Neural cell (in vitro differentiated cells): ENCODE measurements around the gene CHMP4B. TPM values are rescaled to one million over a fixed set of nuclear protein-coding genes. Genes with fewer than 3 reads are reported as not detected.

ENCODE experiments used
- H2AFZ ChIP-seq: fragments of 200-600, 300-800 bp; sonication (generic), shearing (Covaris generic); 2 replicates; pipeline ENCODE4 v1.6.0; 2014; ENCODE audit warnings: low read depth, mild to moderate bottlenecking, antibody characterized with exemption, low read length, moderate library complexity
- H3F3A ChIP-seq: fragments of 200-600 bp; shearing (Covaris generic); 2 replicates; pipeline ENCODE4 v1.6.1; 2016; ENCODE audit warnings: mild to moderate bottlenecking, moderate library complexity, mixed read lengths, antibody characterized with exemption, low read length; ENCODE audit not compliant: insufficient read depth, poor library complexity, severe bottlenecking
- H3K27ac ChIP-seq: fragments of 200-600, 300-800 bp; sonication (generic), shearing (Covaris generic); 2 replicates; pipeline ENCODE4 v1.5.1; 2014; ENCODE audit warnings: mild to moderate bottlenecking, low read length, moderate library complexity
- H3K27me3 ChIP-seq: fragments of 300-800, 200-600 bp; sonication (generic), shearing (Covaris generic); 2 replicates; pipeline ENCODE4 v1.6.0; 2014; ENCODE audit warnings: mild to moderate bottlenecking, low read depth, low read length, moderate library complexity; ENCODE audit not compliant: insufficient read depth
- H3K36me3 ChIP-seq: fragments of 300-800, 200-600 bp; sonication (generic), shearing (Covaris generic); 2 replicates; pipeline ENCODE4 v1.5.1; 2014; ENCODE audit warnings: mild to moderate bottlenecking, antibody characterized with exemption, low read length, moderate library complexity; ENCODE audit not compliant: insufficient read depth
- H3K4me2 ChIP-seq: fragments of 300-800, 200-600 bp; sonication (generic), shearing (Covaris generic); 2 replicates; pipeline ENCODE4 v1.6.0; 2014; ENCODE audit warnings: mild to moderate bottlenecking, low read length
- H3K4me3 ChIP-seq: fragments of 300-800, 200-600 bp; sonication (generic), shearing (Covaris generic); 2 replicates; pipeline ENCODE4 v1.5.1; 2014; ENCODE audit warnings: mild to moderate bottlenecking, low read length, moderate library complexity
- H3K79me2 ChIP-seq: fragments of 200-600 bp; shearing (Covaris generic); replicated peaks from 2 replicates; pipeline ENCODE4 v1.6.0; 2014; ENCODE audit warnings: mild to moderate bottlenecking, low read length, moderate library complexity; ENCODE audit not compliant: insufficient read depth
- H3K9ac ChIP-seq: fragments of 300-800, 200-600 bp; sonication (generic), shearing (Covaris generic); 2 replicates; pipeline ENCODE4 v1.6.1; 2016; ENCODE audit warnings: mild to moderate bottlenecking, low read length, mixed read lengths
- H3K9me2 ChIP-seq: fragments of 200-600 bp; shearing (Covaris generic); 2 replicates; pipeline ENCODE4 v1.6.1; 2016; ENCODE audit warnings: mild to moderate bottlenecking, low read length, mixed read lengths; ENCODE audit not compliant: insufficient read depth
- H3K9me3 ChIP-seq: fragments of 200-600, 300-800 bp; sonication (generic), shearing (Covaris generic); 2 replicates; pipeline ENCODE4 v1.6.1; 2016; ENCODE audit warnings: mild to moderate bottlenecking, mixed run types, low read length, moderate library complexity, mixed read lengths
- H4K20me1 ChIP-seq: fragments of 200-600 bp; shearing (Covaris generic); 2 replicates; pipeline ENCODE4 v1.6.1; 2016; ENCODE audit warnings: mild to moderate bottlenecking, mixed run types; ENCODE audit not compliant: insufficient read depth
- CTCF ChIP-seq: fragments of 450-650 bp; IDR thresholded peaks from 2 replicates; pipeline ENCODE4 v1.5.1; 2014; ENCODE audit warnings: antibody characterized with exemption, mild to moderate bottlenecking, moderate library complexity; ENCODE audit not compliant: poor library complexity, severe bottlenecking
- EP300 ChIP-seq: fragments of 450-650 bp; conservative IDR thresholded peaks from 2 replicates; pipeline ENCODE4 v1.6.1; 2014; ENCODE audit warnings: antibody characterized with exemption, mild to moderate bottlenecking, moderate library complexity; ENCODE audit not compliant: poor library complexity, severe bottlenecking
- EZH2 ChIP-seq: fragments of 200-600, 300-800 bp; shearing (Covaris generic), sonication (generic); IDR thresholded peaks from 2 replicates; pipeline ENCODE4 v1.6.1; 2014; ENCODE audit warnings: antibody characterized with exemption, low read length, borderline replicate concordance, mild to moderate bottlenecking; ENCODE audit not compliant: insufficient read depth, poor library complexity, severe bottlenecking
- MXI1 ChIP-seq: fragments of 450-650 bp; conservative IDR thresholded peaks from 2 replicates; pipeline ENCODE4 v1.6.1; 2014; ENCODE audit warnings: antibody characterized with exemption, mild to moderate bottlenecking; ENCODE audit not compliant: poor library complexity, severe bottlenecking
- POLR2AphosphoS5 ChIP-seq: IDR thresholded peaks from 2 replicates; pipeline ENCODE4 v1.6.1; 2012
- RAD21 ChIP-seq: fragments of 450-650 bp; conservative IDR thresholded peaks from 2 replicates; pipeline ENCODE4 v1.6.1; 2014; ENCODE audit warnings: antibody characterized with exemption, mild to moderate bottlenecking, moderate library complexity
- REST ChIP-seq: IDR thresholded peaks from 2 replicates; pipeline ENCODE4 v1.6.1; 2012; ENCODE audit warnings: borderline replicate concordance
- SMC3 ChIP-seq: fragments of 450-650 bp; conservative IDR thresholded peaks from 2 replicates; pipeline ENCODE4 v1.6.1; 2014; ENCODE audit warnings: antibody characterized with exemption, mild to moderate bottlenecking, moderate library complexity; ENCODE audit not compliant: poor library complexity
- TAF1 ChIP-seq: IDR thresholded peaks from 2 replicates; pipeline ENCODE4 v1.6.1; 2012; ENCODE audit warnings: low read depth
- polyA plus RNA-seq: library from polyadenylated mRNA; depleted of rRNA; stranded (reverse); fragments of >200 nt; gene quantifications from 2 replicates; pipeline ENCODE4 v1.2.3, GENCODE V29; 2014

Gene CHMP4B
- polyA plus RNA-seq, 1 donor from 2014 or later: 83.8 TPM

- TF ChIP-seq MXI1 (no peak), REST (no peak), CTCF (no peak), EP300 (no peak)
- no peak overlapping the region for H3K9ac ChIP-seq
- H2AFZ ChIP-seq: no peak overlapping the region
- no peaks in the 10 kb centered on the region for H3K79me2 ChIP-seq
- H3K4me3 ChIP-seq: no peak overlapping the region
- H3K9me3 ChIP-seq: no peaks in the 10 kb centered on the region
- H3K27me3 ChIP-seq: no peaks in the 10 kb centered on the region
- H4K20me1 ChIP-seq: no peaks in the 10 kb centered on the region
- H3K4me2 ChIP-seq: no peak overlapping the region
- no peak overlapping the region for H3K27ac ChIP-seq
- no peaks in the 10 kb centered on the region for H3F3A ChIP-seq
- no peaks in the 10 kb centered on the region for H3K9me2 ChIP-seq
- no peaks in the 10 kb centered on the region for H3K36me3 ChIP-seq
Observed at GRCh38 chr20:33900521-33901131, 89.5 kb downstream of the CHMP4B start.

- no peaks in the 10 kb centered on the region for H3K9me3 ChIP-seq
- no peaks in the 10 kb centered on the region for H3K79me2 ChIP-seq
- H3K9me2 ChIP-seq: no peaks in the 10 kb centered on the region
- H4K20me1 ChIP-seq: no peaks in the 10 kb centered on the region
- H3F3A ChIP-seq: no peaks in the 10 kb centered on the region
- H3K27ac ChIP-seq: no peak overlapping the region
- H2AFZ ChIP-seq: no peak overlapping the region
- H3K36me3 ChIP-seq: no peaks in the 10 kb centered on the region
- H3K27me3 ChIP-seq: no peaks in the 10 kb centered on the region
- no peak overlapping the region for H3K4me2 ChIP-seq
- TF ChIP-seq MXI1 (no peak), EP300 (no peak), CTCF (no peak), TAF1 (no peak), SMC3 (no peak), REST (no peak), EZH2 (no peak), POLR2AphosphoS5 (no peak), RAD21 (no peak)
- H3K9ac ChIP-seq: no peak overlapping the region
- no peak overlapping the region for H3K4me3 ChIP-seq
Observed at GRCh38 chr20:33901132-33901523, 90.0 kb downstream of the CHMP4B start.
